ENCODE measurements around the gene PTK6.
"Not testable (repeated sequence)": the region's sequence is repeated elsewhere in the genome, so short reads cannot be mapped to it uniquely, and the experiment has no call there.

Gene PTK6

GRCh38 chr20:63572788-63573646, 35.8 kb upstream of the PTK6 start:
- no peak for DNase-seq (ENCODE audit: extremely low read depth, low read depth)
- TF ChIP-seq, protein P1, sequence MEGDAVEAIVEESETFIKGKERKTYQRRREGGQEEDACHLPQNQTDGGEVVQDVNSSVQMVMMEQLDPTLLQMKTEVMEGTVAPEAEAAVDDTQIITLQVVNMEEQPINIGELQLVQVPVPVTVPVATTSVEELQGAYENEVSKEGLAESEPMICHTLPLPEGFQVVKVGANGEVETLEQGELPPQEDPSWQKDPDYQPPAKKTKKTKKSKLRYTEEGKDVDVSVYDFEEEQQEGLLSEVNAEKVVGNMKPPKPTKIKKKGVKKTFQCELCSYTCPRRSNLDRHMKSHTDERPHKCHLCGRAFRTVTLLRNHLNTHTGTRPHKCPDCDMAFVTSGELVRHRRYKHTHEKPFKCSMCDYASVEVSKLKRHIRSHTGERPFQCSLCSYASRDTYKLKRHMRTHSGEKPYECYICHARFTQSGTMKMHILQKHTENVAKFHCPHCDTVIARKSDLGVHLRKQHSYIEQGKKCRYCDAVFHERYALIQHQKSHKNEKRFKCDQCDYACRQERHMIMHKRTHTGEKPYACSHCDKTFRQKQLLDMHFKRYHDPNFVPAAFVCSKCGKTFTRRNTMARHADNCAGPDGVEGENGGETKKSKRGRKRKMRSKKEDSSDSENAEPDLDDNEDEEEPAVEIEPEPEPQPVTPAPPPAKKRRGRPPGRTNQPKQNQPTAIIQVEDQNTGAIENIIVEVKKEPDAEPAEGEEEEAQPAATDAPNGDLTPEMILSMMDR (IDR thresholded peaks at IDR 0.05; ENCODE audit: low read depth, low read length), result peak; percentile 7

- TF ChIP-seq, protein P1 (IDR thresholded peaks at IDR 0.05; ENCODE audit: low read depth, low read length), result no peak
- no peak for DNase-seq (ENCODE audit: extremely low read depth, low read depth)
These were observed 35.1 kb upstream of the PTK6 start for GRCh38 chr20:63572071-63572787.

DNA sequence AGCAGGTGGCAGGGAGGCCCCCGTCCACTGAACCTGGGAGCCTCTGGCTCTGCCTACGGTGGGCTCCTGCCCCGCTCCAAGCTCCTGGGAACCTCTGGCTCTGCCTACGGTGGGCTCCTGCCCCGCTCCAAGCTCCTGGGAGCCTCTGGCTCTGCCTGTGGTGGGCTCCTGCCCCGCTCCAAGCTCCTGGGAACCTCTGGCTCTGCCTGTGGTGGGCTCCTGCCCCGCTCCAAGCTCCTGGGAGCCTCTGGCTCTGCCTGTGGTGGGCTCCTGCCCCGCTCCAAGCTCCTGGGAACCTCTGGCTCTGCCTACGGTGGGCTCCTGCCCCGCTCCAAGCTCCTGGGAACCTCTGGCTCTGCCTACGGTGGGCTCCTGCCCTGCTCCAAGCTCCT, 33.9 kb upstream of the PTK6 start:
- DNase-seq (ENCODE audit: extremely low read depth, low read depth), result not testable (repeated sequence)

DNA sequence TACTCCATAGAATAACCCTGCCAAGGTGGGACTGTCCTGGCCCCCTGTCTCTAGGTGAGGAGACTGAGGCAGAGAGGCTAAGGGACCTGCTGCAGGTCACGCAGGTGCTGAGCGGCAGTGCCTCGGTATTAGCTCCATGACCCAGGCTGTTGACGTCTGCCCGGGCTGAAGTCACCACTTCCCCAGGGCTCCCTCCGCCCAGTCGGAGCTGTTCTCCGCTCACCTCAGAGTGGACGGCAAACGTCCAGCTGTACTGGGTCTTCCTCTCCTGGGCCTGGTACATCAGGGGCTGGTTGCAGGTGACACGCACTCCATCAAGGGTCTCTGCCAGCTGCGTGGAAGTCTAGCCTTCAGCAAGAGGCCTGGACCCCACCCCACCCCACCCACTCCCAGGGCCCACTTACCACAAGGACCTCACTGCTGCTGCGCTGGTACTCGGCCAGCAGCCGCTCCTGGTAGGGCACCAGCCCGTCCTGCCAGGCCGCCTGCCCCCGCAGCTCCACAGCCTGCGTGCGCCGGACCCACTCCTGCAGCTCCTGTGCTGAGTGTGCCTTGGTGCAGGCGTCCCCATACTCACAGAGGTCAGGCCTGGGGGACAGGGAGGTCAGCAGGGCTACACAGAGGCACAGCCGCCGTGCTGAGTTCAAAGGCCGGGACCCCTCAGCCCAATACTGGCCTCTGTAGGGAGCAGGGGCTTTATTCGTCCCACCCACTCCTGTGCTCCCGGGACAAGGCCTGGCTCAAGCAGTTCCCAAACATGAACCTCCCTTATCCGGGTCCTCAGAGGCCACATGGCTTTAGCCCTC, 33.3 kb upstream of the PTK6 start:
- no peak for DNase-seq (ENCODE audit: extremely low read depth, low read depth)
- TF ChIP-seq, protein P1 (IDR thresholded peaks at IDR 0.05; ENCODE audit: low read depth, low read length), result no peak

GRCh38 chr20:63568986-63569949, 32.1 kb upstream of the PTK6 start:
- DNase-seq (ENCODE audit: extremely low read depth, low read depth), result no peak
- TF ChIP-seq, protein P1 (IDR thresholded peaks at IDR 0.05; ENCODE audit: low read depth, low read length), result no peak

GRCh38 chr20:63568170-63568981, 31.2 kb upstream of the PTK6 start:
- TF ChIP-seq, protein P1 (IDR thresholded peaks at IDR 0.05; ENCODE audit: low read depth, low read length), result no peak
- no peak for DNase-seq (ENCODE audit: extremely low read depth, low read depth)

All from AG09319 (cell line).